Suprapubic skin (tissue), 4 donors: ENCODE results near the gene UFSP1.

Experiments
- CTCF ChIP-seq, 2 donors: fragments of 200-600 bp in 1 of 2; fragments of 450-650 bp in 1 of 2; sonication (generic) in 1 of 2; IDR thresholded peaks; one replicate each; pipeline ENCODE4 v1.5.1; 2016 to 2019; ENCODE audit warnings: antibody characterized with exemption in 2 of 2, mild to moderate bottlenecking in 1 of 2, moderate library complexity in 1 of 2
- EP300 ChIP-seq: sonication (generic); formaldehyde crosslinking; IDR thresholded peaks from one replicate; pipeline ENCODE4 v1.6.1; 2017; ENCODE audit warnings: antibody characterized with exemption
- POLR2A ChIP-seq, 2 donors: fragments of 450-650 bp; IDR thresholded peaks; one replicate each; pipeline ENCODE4 v1.6.1; 2017; ENCODE audit warnings: antibody characterized with exemption in 2 of 2, mild to moderate bottlenecking in 2 of 2, moderate library complexity in 2 of 2
- POLR2AphosphoS5 ChIP-seq, 3 donors: sonication (generic); formaldehyde crosslinking; IDR thresholded peaks; one replicate each; pipeline ENCODE4 v1.6.1; 2017; ENCODE audit warnings: antibody characterized with exemption in 3 of 3

GRCh38 chr7:100882785-100883526 is 6.6 kb downstream of the UFSP1 start:
- TF ChIP-seq CTCF (IDR thresholded peaks at IDR 0.05) (no peak), POLR2A (IDR thresholded peaks at IDR 0.05) (no peak), POLR2AphosphoS5 (IDR thresholded peaks at IDR 0.05) (no peak), EP300 (no peak)
